ENCODE measurements around the gene HNRNPUL2. TPM values are rescaled to one million over a fixed set of nuclear protein-coding genes. Genes with fewer than 3 reads are reported as not detected.

HNRNPUL2 gene
- total and polyA plus RNA-seq, 2 of the 8 experiments (the other 6 are each of a cell fraction or from before 2014, with no cell fraction given) = 14.9 to 46.4 TPM

GRCh38 chr11:62709247-62710000, 17.8 kb downstream of the HNRNPUL2 start (continued):
- TF ChIP-seq POU5F1 (IDR thresholded peaks at IDR 0.05; ENCODE audit: low read depth, low read length) (no peak), BRCA1 (IDR thresholded peaks at IDR 0.05; ENCODE audit: low read depth, low read length) (no peak), MAX (IDR thresholded peaks at IDR 0.05) (peak; percentile 54), USF2 (IDR thresholded peaks at IDR 0.05; ENCODE audit: low read length) (no peak), SP1 (IDR thresholded peaks at IDR 0.05; ENCODE audit: low read depth, low read length) (peak; percentile 85), CTCF (IDR thresholded peaks at IDR 0.05; ENCODE audit: control extremely low read depth in 1 of 3, insufficient read depth in 1 of 3, low read depth in 1 of 3, low read length in 3 of 3) (peak in 1 of 3 experiments; percentile 1; a peak in 1 of 4 replicates)
